ENCODE results near the gene RGL2.

DNA sequence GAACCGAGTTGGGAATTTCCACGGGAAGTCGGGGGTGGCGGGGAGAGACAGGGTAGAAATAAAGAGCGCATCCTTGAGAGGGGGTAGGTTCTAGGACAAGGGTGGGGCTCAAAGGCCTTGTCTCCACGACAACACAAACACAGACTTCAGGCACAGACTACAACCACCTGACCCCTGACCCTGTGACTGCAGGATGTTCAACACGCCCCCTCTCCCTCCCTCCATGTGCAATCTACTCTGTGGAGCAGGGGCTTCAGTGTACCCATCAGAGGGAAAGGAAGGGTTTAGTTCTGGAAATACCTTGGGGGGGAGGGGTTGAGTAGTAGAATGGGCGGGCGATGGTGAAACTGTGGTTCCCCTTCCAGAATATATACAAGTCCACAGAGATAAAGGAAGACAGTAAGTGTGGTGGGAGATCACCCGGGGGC lies 15.8 kb upstream of the RGL2 start:
- TF ChIP-seq CTCF (IDR thresholded peaks at IDR 0.05) (no peak), POLR2A (IDR thresholded peaks at IDR 0.05; ENCODE audit: low read length) (no peak; the same call in 1 of the 2 replicates), ESRRA (IDR thresholded peaks at IDR 0.05; ENCODE audit: borderline replicate concordance, low read length) (no peak), RAD21 (conservative IDR thresholded peaks at IDR 0.05 in 1 of 2, IDR thresholded peaks at IDR 0.05 in 1 of 2) (no peak), EP300 (IDR thresholded peaks at IDR 0.05) (no peak), NFE2L2 (conservative IDR thresholded peaks at IDR 0.05; ENCODE audit: low read length) (no peak), CEBPB (IDR thresholded peaks at IDR 0.05) (no peak), GATA3 (IDR thresholded peaks at IDR 0.05; ENCODE audit: borderline replicate concordance) (no peak), KDM1A (IDR thresholded peaks at IDR 0.05; ENCODE audit: low read depth) (no peak), HOXB5 (CRISPR knock-in tag; IDR thresholded peaks at IDR 0.05) (no peak), USF2 (IDR thresholded peaks at IDR 0.05) (0 out of 2 replicates have a peak, but pooled peaks have one; percentile 55)
- TF ChIP-seq, protein P1, sequence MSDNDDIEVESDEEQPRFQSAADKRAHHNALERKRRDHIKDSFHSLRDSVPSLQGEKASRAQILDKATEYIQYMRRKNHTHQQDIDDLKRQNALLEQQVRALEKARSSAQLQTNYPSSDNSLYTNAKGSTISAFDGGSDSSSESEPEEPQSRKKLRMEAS (IDR thresholded peaks at IDR 0.05) = no peak
- TF ChIP-seq, protein P2, sequence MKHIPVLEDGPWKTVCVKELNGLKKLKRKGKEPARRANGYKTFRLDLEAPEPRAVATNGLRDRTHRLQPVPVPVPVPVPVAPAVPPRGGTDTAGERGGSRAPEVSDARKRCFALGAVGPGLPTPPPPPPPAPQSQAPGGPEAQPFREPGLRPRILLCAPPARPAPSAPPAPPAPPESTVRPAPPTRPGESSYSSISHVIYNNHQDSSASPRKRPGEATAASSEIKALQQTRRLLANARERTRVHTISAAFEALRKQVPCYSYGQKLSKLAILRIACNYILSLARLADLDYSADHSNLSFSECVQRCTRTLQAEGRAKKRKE (CRISPR knock-in tag; IDR thresholded peaks at IDR 0.05; ENCODE audit: low read depth) = no peak

Data from A549 (cell line).